Ovary (tissue), 9 donors: Measurements from ENCODE around the gene TACR1. TPM values are rescaled to one million over a fixed set of nuclear protein-coding genes. Genes with fewer than 3 reads are reported as not detected.

Experiments used
- DNase-seq, 5 donors: peaks; one replicate each; pipeline ENCODE4 v3.0.0-alpha.2; 2019 to 2020
- H3K27ac ChIP-seq, 2 donors: fragments of 200-600 bp; one replicate each; pipeline versions ENCODE4 v1.5.1 to v1.8.0; 2019 to 2022
- H3K27me3 ChIP-seq: fragments of 200-600 bp; one replicate; pipeline ENCODE4 v1.8.0; 2022
- H3K36me3 ChIP-seq: fragments of 200-600 bp; sonication (generic); one replicate; pipeline ENCODE4 v1.5.1; 2019
- H3K4me1 ChIP-seq: one replicate; pipeline ENCODE4 v1.8.1; 2013; ENCODE audit warnings: mild to moderate bottlenecking, moderate library complexity; ENCODE audit not compliant: insufficient read depth
- H3K4me3 ChIP-seq: fragments of 200-600 bp; sonication (generic); one replicate; pipeline ENCODE4 v1.5.1; 2017
- H3K9me3 ChIP-seq, 2 donors: fragments of 200-600 bp in 1 of 2; sonication (generic) in 1 of 2; one replicate each; pipeline versions ENCODE4 v1.5.1 to v1.8.1; 2013 to 2019; ENCODE audit warnings: mild to moderate bottlenecking in 1 of 2, moderate library complexity in 1 of 2
- CTCF ChIP-seq, 3 donors: fragments of 450-650 bp in 2 of 3; fragments of 200-600 bp in 1 of 3; IDR thresholded peaks; one replicate each; pipeline versions ENCODE4 v1.5.1 to v1.8.0; 2016 to 2022; ENCODE audit warnings: antibody characterized with exemption in 3 of 3, mild to moderate bottlenecking in 1 of 3
- EP300 ChIP-seq: sonication (generic); formaldehyde crosslinking; IDR thresholded peaks from one replicate; pipeline ENCODE4 v1.6.1; 2017; ENCODE audit warnings: antibody characterized with exemption
- POLR2A ChIP-seq: fragments of 450-650 bp; IDR thresholded peaks from one replicate; pipeline ENCODE4 v1.6.1; 2017; ENCODE audit warnings: antibody characterized with exemption, mild to moderate bottlenecking, moderate library complexity
- WGBS, 3 donors: extraction: QIAGEN DNeasy Blood & Tissue Kit in 1 of 3; methylation state at CpG; one replicate each; pipeline versions ENCODE4 v1.1.5 to v1.1.7; 2013 to 2017; 5-methylcytosine and 5-hydroxymethylcytosine counted together
- intact Hi-C, 4 donors: fragments of 100-400 bp; cut with DNase I; formaldehyde crosslinking; loops; one replicate each; pipeline versions ENCODE4 v1.11.0 to v1.15.1; 2022 to 2023
- polyA plus RNA-seq, 2 donors: library from polyadenylated mRNA; stranded (reverse); fragments of 200-250 nt in 1 of 2; fragments of 350-450 nt in 1 of 2; fragmentation: Illumina TruSeq in 1 of 2; extraction: RNeasy Lipid Tissue Mini Kit (QIAGEN cat#74804) in 1 of 2; gene quantifications; one replicate each; pipeline ENCODE4 v1.2.3, GENCODE V29; 2013 to 2014
- total RNA-seq, 7 donors: library from RNA; depleted of rRNA in 2 of 7; stranded (reverse); fragments of >200 nt in 2 of 7; fragmentation: NEBNext Ultra II Directional in 3 of 7; extraction: Animal tissue kit (Norgen Biotek cat#: 25700) in 3 of 7; gene quantifications; one replicate each; pipeline versions ENCODE4 v1.1.0 to v1.2.4, GENCODE V29; 2016 to 2023
- donor health status: DM: no; HTN: no; CAD: no; lungs with moderate emphysema.
- donor health status: DM: no; HTN: no; CAD: no.
- donor health status: Bipolar disorder and iron deficiency.
- donor health status: DM: yes; HTN: yes; CAD: no.
- donor health status: DM: no; HTN: no; CAD: no.
- donor health status: DM: yes; HTN: yes; CAD: no.

The TACR1 gene
- total and polyA plus RNA-seq, 9 donors, result 0.43 to 4.4 (median 1.3) TPM

GRCh38 chr2:75007819-75008218, 191.5 kb downstream of the TACR1 start:
- Histone ChIP-seq H3K9me3 (no peaks in the 10 kb centered on the region), H3K27ac (no peak overlapping the region), H3K4me1 (no peaks in the 10 kb centered on the region), H3K27me3 (no peaks in the 10 kb centered on the region), H3K4me3 (no peak overlapping the region), H3K36me3 (no peaks in the 10 kb centered on the region)
- no peak for TF ChIP-seq EP300
- TF ChIP-seq CTCF (IDR thresholded peaks at IDR 0.05), result no peak
- no peak for TF ChIP-seq POLR2A
- 94 to 96% (median 95%) methylated on average over 4 of the region's 4 CpGs for WGBS, 3 donors
- DNase-seq, result no peak
- intact Hi-C loops, result no loop called here

DNA sequence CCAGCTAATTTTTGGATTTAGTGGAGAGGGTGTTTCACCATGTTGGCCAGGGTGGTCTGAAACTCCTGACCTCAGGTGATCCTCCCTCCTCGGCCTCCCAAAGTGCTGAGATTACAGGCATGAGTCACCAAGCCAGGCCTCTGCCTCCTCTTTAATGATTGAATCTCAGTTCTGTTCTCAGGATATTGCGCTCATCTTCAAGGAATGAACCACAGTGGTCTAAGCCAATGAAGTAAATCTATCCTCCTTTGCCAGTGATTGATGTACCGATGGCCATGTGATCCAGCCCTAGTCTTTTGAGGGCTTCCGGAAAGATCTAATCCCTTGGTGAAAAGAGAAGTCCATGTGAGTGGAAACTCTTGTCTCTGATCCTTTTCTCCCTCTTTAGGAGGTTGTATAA, 192.3 kb downstream of the TACR1 start:
- intact Hi-C loops, result no loop called here
- H3K36me3 ChIP-seq, result no peaks in the 10 kb centered on the region
- no peak overlapping the region for H3K27ac ChIP-seq
- no peak for TF ChIP-seq POLR2A
- no peaks in the 10 kb centered on the region for H3K27me3 ChIP-seq
- no peak overlapping the region for H3K4me3 ChIP-seq
- WGBS, 3 donors, result 96 to 97% (median 96%) methylated on average over 4 of the region's 4 CpGs
- H3K4me1 ChIP-seq, result no peaks in the 10 kb centered on the region
- H3K9me3 ChIP-seq, result no peaks in the 10 kb centered on the region
- no peak for DNase-seq

- no peak for DNase-seq
- H3K27me3 ChIP-seq, result no peaks in the 10 kb centered on the region
- TF ChIP-seq EP300, result no peak
- TF ChIP-seq CTCF (IDR thresholded peaks at IDR 0.05), result no peak
- TF ChIP-seq POLR2A, result no peak
- H3K4me3 ChIP-seq, result no peak overlapping the region
- no peaks in the 10 kb centered on the region for H3K4me1 ChIP-seq
- no peaks in the 10 kb centered on the region for H3K36me3 ChIP-seq
- no peaks in the 10 kb centered on the region for H3K9me3 ChIP-seq
- intact Hi-C loops, result no loop called here
- no peak overlapping the region for H3K27ac ChIP-seq
These were observed 193.3 kb downstream of the TACR1 start for GRCh38 chr2:75006041-75006440.

DNA sequence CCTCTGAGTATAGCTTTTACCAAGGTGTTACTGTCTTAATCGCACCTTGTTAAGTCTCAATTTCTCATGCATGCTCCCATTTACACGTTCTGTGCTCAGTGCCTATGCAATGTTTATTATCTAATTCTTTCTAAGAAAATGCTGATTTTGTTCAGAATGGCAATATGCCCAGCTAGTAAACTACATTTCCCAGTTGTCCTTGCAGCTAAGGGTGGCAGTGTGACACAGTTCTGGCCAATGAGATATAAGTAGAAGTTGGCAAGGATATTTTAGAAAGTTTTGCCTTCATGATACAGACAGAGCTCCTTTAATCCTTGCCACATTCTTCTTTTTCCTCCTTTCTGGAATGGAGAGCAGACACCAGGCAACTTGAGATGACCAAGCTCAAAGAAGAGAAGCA, 195.5 kb downstream of the TACR1 start:
- Histone ChIP-seq H3K27ac (no peak overlapping the region), H3K27me3 (no peaks in the 10 kb centered on the region), H3K4me3 (no peak overlapping the region), H3K36me3 (no peaks in the 10 kb centered on the region), H3K9me3 (no peaks in the 10 kb centered on the region), H3K4me1 (no peaks in the 10 kb centered on the region)
- intact Hi-C loops, result no loop called here
- 72 to 78% (median 76%) methylated on average over 2 of the region's 2 CpGs for WGBS, 3 donors
- TF ChIP-seq EP300, result no peak
- no peak for TF ChIP-seq POLR2A
- no peak for TF ChIP-seq CTCF (IDR thresholded peaks at IDR 0.05)
- DNase-seq, result no peak

- no peaks in the 10 kb centered on the region for H3K27me3 ChIP-seq
- H3K9me3 ChIP-seq, result no peaks in the 10 kb centered on the region
- H3K27ac ChIP-seq, result no peak overlapping the region
- TF ChIP-seq POLR2A (no peak), EP300 (no peak), CTCF (IDR thresholded peaks at IDR 0.05) (no peak)
- WGBS, 3 donors, result 66 to 73% (median 68%) methylated on average over 2 of the region's 2 CpGs
- H3K4me3 ChIP-seq, result no peak overlapping the region
- no peaks in the 10 kb centered on the region for H3K36me3 ChIP-seq
- no peak for DNase-seq
- H3K4me1 ChIP-seq, result no peaks in the 10 kb centered on the region
- intact Hi-C loops, result no loop called here
These were observed 196.0 kb downstream of the TACR1 start for GRCh38 chr2:75003276-75003675.
